Measurements from ENCODE around the gene CHST13. TPM values are rescaled to one million over a fixed set of nuclear protein-coding genes. Genes with fewer than 3 reads are reported as not detected.

CHST13 gene
- total RNA-seq, 1 donor = 0.09 TPM

DNA sequence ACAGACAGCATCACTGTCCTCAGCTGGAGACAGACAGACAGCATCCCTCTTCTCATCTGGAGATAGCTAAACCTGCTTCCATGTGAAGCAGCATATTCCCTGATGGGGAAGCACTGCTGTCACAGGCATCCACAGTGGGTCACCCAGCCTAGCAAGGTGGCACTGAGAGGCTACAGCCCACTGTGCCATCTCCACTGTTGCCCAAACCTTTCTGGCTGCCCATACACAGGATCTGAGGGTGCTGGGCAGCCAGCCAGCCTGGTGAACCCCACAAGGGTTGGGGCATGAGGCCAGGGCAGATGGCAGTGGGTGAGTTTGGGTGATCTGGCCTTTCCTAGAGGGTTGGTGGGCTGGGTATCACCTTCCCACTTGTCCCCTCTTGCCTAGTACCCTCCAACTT lies 11.7 kb downstream of the CHST13 start:
- no peak overlapping the region for H3K4me3 ChIP-seq (ENCODE audit: low read depth, low read length)
- no peak for DNase-seq (ENCODE audit: low read depth)
- TF ChIP-seq CTCF (IDR thresholded peaks at IDR 0.05; ENCODE audit: insufficient read depth, low read length) = no peak

GRCh38 chr3:126536126-126536525 lies 12.2 kb downstream of the CHST13 start:
- no peak for TF ChIP-seq CTCF (IDR thresholded peaks at IDR 0.05; ENCODE audit: insufficient read depth, low read length)
- H3K4me3 ChIP-seq (ENCODE audit: low read depth, low read length) = no peak overlapping the region
- no peak for DNase-seq (ENCODE audit: low read depth)

GRCh38 chr3:126537116-126537729 lies 13.3 kb downstream of the CHST13 start:
- H3K4me3 ChIP-seq (ENCODE audit: low read depth, low read length) = no peak overlapping the region
- DNase-seq (ENCODE audit: low read depth) = no peak
- no peak for TF ChIP-seq CTCF (IDR thresholded peaks at IDR 0.05; ENCODE audit: insufficient read depth, low read length)

DNA sequence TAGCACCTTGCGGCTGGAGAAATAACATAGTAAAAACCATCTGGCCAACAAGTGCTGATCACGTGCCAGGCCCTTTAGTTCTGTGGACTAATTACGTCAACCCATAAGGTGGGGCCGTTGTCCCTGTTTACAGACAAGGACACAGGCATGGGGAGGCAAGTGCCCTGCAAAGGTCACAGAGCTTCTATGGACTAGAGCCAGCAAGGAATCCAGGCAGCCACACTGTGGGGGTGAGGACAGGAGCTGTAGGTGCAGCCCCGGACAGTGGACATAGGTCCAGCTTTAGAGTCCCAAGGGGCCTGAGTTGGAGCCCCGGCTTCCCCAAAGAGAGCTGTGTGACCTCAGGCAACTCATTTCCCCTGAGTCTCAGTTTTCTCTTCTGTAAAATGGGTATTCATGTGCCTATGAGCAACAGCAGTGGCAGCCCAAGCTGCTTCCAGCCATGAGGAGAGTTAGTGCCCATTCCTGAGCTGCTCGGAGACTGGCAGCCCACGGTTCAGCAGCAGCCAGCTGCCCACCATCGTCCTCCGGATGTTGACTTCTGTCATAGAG lies 13.9 kb downstream of the CHST13 start:
- TF ChIP-seq CTCF (IDR thresholded peaks at IDR 0.05; ENCODE audit: insufficient read depth, low read length) = no peak
- DNase-seq (ENCODE audit: low read depth) = no peak
- no peak overlapping the region for H3K4me3 ChIP-seq (ENCODE audit: low read depth, low read length)

DNA sequence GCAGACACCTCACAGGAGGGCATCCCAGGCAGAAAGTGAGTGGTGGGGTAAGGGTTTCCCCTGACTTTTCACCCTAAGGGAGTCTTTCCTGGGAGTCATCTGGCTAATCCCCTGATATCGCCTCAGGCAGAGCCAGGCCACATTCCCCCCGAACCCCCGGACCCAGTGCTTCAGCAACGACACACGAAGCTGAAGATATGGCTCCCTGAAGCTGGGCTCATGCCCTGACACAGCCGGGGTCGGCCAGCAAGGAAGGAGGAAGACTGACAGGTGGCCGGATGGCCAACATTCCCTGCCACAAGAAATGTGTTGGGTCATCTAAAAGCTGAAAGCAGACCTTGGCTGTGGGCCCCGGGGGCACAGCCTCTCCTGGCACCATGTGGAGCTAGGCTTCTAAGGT lies 14.4 kb downstream of the CHST13 start:
- no peak overlapping the region for H3K4me3 ChIP-seq (ENCODE audit: low read depth, low read length)
- no peak for TF ChIP-seq CTCF (IDR thresholded peaks at IDR 0.05; ENCODE audit: insufficient read depth, low read length)
- no peak for DNase-seq (ENCODE audit: low read depth)

DNA sequence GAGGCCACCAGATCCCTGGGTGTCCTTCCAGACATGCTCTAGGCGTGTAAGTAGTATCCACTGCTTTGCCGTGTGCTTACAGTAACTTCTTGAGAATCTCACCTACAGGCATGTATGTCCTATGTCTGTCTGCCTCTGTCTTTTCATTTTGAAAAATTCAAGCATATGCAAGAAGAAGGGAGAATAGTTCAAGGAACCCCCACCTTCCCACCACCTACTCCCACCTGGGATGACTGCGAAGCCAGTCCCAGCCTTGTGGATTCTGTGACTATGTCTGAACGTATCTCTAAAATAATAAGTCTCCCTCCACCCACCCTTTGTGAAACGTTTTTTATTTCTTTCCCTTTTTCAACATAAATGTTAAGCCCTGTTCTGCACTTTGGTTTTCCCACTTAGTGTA lies 15.0 kb downstream of the CHST13 start:
- no peak overlapping the region for H3K4me3 ChIP-seq (ENCODE audit: low read depth, low read length)
- DNase-seq (ENCODE audit: low read depth) = no peak
- TF ChIP-seq CTCF (IDR thresholded peaks at IDR 0.05; ENCODE audit: insufficient read depth, low read length) = no peak

Data from fibroblast of the aortic adventitia (primary cell).